ENCODE data around the gene GRIK4. TPM values are rescaled to one million over a fixed set of nuclear protein-coding genes. Genes with fewer than 3 reads are reported as not detected.
A peak's percentile ranks its signal among the peaks of the same experiment; 100 is the strongest.

GRIK4 gene
- total RNA-seq, 3 donors from 2014 or later, result 0.36 to 0.51 TPM; not detected in 1

DNA sequence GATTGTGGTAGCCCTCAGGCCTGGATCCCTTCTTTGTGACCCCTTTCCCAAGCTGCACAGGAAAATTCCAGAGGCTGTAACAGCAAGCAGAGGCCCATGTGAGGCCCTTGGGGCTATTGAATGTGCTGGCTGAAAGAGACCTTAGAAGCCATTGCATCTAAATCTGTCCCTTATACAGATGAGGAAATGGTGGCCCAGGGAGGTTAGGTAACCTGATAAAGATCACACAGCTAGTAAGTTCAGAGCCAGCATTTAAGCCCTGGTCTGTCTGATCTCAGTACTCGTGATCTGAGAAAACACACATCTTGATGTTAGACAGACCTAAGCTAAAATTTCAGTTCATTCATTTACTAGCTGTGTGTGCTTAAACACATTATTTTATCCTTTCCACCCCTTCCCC is 396.4 kb downstream of the GRIK4 start:
- ATAC-seq (no peak), DNase-seq (no peak)
- intact Hi-C loops (cut with DNase I, micrococcal nuclease), result no loop called here
- H3K9me3 ChIP-seq, result no peaks in the 10 kb centered on the region
- H3K36me3 ChIP-seq (ENCODE audit: low read depth), result no peaks in the 10 kb centered on the region
- TF ChIP-seq, protein P1, sequence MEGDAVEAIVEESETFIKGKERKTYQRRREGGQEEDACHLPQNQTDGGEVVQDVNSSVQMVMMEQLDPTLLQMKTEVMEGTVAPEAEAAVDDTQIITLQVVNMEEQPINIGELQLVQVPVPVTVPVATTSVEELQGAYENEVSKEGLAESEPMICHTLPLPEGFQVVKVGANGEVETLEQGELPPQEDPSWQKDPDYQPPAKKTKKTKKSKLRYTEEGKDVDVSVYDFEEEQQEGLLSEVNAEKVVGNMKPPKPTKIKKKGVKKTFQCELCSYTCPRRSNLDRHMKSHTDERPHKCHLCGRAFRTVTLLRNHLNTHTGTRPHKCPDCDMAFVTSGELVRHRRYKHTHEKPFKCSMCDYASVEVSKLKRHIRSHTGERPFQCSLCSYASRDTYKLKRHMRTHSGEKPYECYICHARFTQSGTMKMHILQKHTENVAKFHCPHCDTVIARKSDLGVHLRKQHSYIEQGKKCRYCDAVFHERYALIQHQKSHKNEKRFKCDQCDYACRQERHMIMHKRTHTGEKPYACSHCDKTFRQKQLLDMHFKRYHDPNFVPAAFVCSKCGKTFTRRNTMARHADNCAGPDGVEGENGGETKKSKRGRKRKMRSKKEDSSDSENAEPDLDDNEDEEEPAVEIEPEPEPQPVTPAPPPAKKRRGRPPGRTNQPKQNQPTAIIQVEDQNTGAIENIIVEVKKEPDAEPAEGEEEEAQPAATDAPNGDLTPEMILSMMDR (IDR thresholded peaks at IDR 0.05), result no peak
- no peaks in the 10 kb centered on the region for H3K4me1 ChIP-seq (ENCODE audit: low read depth)
- H3K4me3 ChIP-seq, result no peak overlapping the region

DNA sequence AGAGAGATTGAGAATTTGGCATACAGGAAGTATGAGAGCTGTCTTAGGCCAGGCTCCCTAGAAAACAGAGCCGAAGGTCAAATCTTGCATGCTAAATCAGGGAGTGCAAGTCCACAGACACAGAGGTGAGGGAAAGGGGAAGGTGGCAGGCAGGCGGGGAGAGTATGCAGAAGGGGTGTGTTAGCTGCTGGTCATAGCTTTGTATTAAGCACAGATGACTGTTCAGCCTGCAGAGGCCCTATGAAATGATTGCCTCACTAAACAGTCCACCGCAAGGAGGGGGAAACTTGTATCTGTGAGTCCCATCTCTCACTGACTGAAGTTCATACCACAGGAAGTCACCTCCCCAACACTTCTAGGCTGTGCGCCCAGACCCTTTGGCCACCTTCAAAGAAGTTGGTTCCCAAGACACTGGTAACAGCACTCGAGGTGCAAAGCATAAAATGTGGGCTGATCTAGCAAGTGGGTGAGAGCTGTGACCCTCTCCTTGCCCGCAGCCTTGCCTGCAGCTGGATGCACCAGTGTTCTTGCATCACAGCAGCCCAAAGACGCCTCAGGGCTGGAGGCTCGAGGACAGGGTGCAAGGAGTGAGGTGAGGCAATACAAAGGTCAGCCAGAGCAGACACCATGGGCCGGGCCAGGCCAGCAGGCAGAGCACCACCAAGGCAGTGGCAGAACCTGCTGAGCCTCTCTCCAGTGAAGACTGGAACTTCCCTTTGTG is 397.1 kb downstream of the GRIK4 start:
- DNase-seq, result no peak
- H3K36me3 ChIP-seq (ENCODE audit: low read depth), result no peaks in the 10 kb centered on the region
- H3K9me3 ChIP-seq, result no peaks in the 10 kb centered on the region
- TF ChIP-seq, protein P1 (IDR thresholded peaks at IDR 0.05), result no peak
- ATAC-seq, result peak; percentile 29
- no peaks in the 10 kb centered on the region for H3K4me1 ChIP-seq (ENCODE audit: low read depth)
- intact Hi-C loops (cut with DNase I, micrococcal nuclease), result no loop called here
- H3K4me3 ChIP-seq, result no peak overlapping the region

DNA sequence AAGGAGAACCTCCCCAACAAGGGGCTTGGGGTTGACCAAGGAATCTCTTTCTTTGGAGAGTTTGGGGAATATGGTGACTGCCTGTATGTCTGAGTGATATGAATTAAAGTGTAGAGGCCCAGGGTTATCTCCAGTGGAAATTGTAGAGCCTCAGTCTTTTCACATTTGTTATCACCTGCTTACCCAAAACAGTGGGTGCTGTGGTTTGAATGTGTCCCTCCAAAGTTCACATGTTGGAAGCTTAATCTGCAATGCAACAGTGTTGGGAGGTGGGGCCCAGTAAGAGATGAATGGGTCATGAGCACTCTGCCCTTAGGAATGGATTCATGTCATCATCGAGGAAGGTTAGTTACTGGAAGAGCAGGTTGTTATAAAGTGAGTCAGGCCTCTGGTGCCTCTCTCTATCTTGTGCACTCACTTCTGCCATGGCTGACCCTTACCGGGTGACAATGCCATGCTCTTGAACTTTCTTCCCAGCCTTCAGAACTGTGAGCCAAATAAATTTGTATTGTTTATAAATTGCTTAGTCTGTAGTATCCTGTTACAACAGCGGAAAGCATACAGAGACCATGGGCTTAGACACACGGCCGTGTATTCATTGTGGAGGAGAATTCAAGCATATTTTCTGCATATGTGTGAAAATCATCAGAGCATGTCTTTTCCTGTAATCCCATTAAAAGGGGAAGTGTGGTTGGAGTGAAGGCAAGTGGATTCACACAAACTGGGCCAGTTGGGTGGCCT is 398.3 kb downstream of the GRIK4 start:
- Histone ChIP-seq H3K9me3 (no peaks in the 10 kb centered on the region), H3K4me1 (ENCODE audit: low read depth) (no peaks in the 10 kb centered on the region), H3K36me3 (ENCODE audit: low read depth) (no peaks in the 10 kb centered on the region), H3K4me3 (no peak overlapping the region)
- ATAC-seq, result no peak
- no peak for DNase-seq
- intact Hi-C loops (cut with DNase I, micrococcal nuclease), result no loop called here
- TF ChIP-seq, protein P1 (IDR thresholded peaks at IDR 0.05), result no peak

DNA sequence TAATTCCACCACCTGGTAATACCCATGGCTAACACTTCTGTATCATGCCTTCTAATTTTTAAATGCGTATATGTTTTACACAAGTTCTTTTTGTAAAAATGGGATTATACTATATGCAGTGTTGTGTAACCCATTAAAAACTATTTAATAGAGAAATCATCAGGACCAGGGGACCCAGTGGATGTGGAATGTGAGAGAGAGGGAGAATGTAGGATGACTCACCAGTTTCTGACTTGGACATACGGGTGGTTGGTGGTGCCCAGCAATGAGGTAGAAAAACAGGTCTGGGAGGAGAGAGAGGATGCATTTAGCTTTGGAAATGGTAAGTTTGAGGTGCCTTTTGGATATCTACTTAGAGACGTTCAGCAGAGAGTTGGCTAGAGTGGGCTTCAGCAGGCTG is 400.4 kb downstream of the GRIK4 start:
- ATAC-seq (no peak), DNase-seq (no peak)
- Histone ChIP-seq H3K4me1 (ENCODE audit: low read depth) (no peaks in the 10 kb centered on the region), H3K36me3 (ENCODE audit: low read depth) (no peaks in the 10 kb centered on the region), H3K9me3 (no peaks in the 10 kb centered on the region), H3K4me3 (no peak overlapping the region)
- intact Hi-C loops (cut with DNase I, micrococcal nuclease), result no loop called here
- TF ChIP-seq, protein P1 (IDR thresholded peaks at IDR 0.05), result no peak

DNA sequence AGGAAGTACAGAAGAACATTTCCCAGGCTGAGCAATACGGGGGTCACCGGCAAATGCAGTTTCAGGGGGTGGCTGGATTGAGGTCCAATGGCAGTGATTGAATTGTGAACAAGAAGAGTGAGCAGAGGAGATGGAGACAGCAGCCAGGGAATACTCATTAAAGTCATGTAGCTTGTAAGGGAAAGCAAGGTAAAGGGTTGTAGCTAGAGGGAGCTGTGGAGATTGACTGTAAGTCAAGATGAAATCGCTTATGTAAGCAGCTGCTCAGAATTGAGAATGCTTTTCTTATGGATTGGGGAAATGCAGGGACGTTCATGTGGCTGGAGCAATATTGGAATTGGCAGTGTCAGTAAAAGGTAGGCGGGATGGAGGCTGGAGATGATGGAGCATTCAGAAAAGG is 401.0 kb downstream of the GRIK4 start:
- H3K9me3 ChIP-seq, result no peaks in the 10 kb centered on the region
- no peaks in the 10 kb centered on the region for H3K4me1 ChIP-seq (ENCODE audit: low read depth)
- ATAC-seq, result no peak
- DNase-seq, result peak in 1 of 3 donors; percentile 12
- TF ChIP-seq, protein P1 (IDR thresholded peaks at IDR 0.05), result no peak
- intact Hi-C loops (cut with DNase I, micrococcal nuclease), result no loop called here
- no peak overlapping the region for H3K4me3 ChIP-seq
- no peaks in the 10 kb centered on the region for H3K36me3 ChIP-seq (ENCODE audit: low read depth)

All from mucosa of descending colon (tissue), 3 donors.